Measurements from ENCODE around the gene LOXL3. TPM values are rescaled to one million over a fixed set of nuclear protein-coding genes. Genes with fewer than 3 reads are reported as not detected.

The LOXL3 gene
- total RNA-seq, 1 donor from 2014 or later = 2.3 TPM

GRCh38 chr2:74569686-74570085 is 15.9 kb upstream of the LOXL3 start:
- TF ChIP-seq CTCF (IDR thresholded peaks at IDR 0.05) = no peak
- no peaks in the 10 kb centered on the region for H3K27me3 Mint-ChIP-seq
- intact Hi-C loops (cut with micrococcal nuclease) = loop anchor here (2.0 to 5.0 kb wide), 2 partner anchors 17 to 87 kb away; partner anchors contain the start of genes CCDC142 and TTC31
- no peaks in the 10 kb centered on the region for H3K9me3 Mint-ChIP-seq
- no peak overlapping the region for H3K4me3 Mint-ChIP-seq
- ChIA-PET POLR2A (interaction anchor here (0.7 to 3.2 kb wide), 2 partner anchors 41 to 141 kb away, joined by 4 to 11 read pairs; partner anchors contain the start of genes AUP1 and HTRA2), CTCF (interaction anchor here (1.9 to 3.1 kb wide), 2 partner anchors 18 to 87 kb away, joined by 4 to 16 read pairs; partner anchors contain the start of genes CCDC142 and TTC31)
- ATAC-seq (ENCODE audit: low read depth) (no peak), DNase-seq (no peak)
- H3K27ac Mint-ChIP-seq = peak overlapping the region; percentile 32
- H3K4me1 Mint-ChIP-seq = peaks cover 20% of the 10 kb centered on the region
- no peaks in the 10 kb centered on the region for H3K36me3 Mint-ChIP-seq (ENCODE audit: low read depth)

GRCh38 chr2:74567881-74568280 is 14.1 kb upstream of the LOXL3 start:
- no peak for TF ChIP-seq CTCF (IDR thresholded peaks at IDR 0.05)
- no peaks in the 10 kb centered on the region for H3K36me3 Mint-ChIP-seq (ENCODE audit: low read depth)
- no peak overlapping the region for H3K27ac Mint-ChIP-seq
- intact Hi-C loops (cut with micrococcal nuclease) = no loop called here
- POLR2A ChIA-PET = interaction anchor here (1.0 to 1.4 kb wide), 3 partner anchors 37 to 64 kb away, joined by 3 read pairs; partner anchors contain the start of genes AUP1 and HTRA2
- ATAC-seq (ENCODE audit: low read depth) (no peak), DNase-seq (no peak)
- CTCF ChIA-PET = interaction anchor here (2.3 kb wide), 1 partner anchor 18 kb away, joined by 12 read pairs; no protein-coding TSS in a partner anchor
- peaks cover 5% of the 10 kb centered on the region for H3K4me1 Mint-ChIP-seq
- no peaks in the 10 kb centered on the region for H3K27me3 Mint-ChIP-seq
- H3K4me3 Mint-ChIP-seq = no peak overlapping the region
- H3K9me3 Mint-ChIP-seq = no peaks in the 10 kb centered on the region

- Mint-ChIP-seq H3K4me3 (no peak overlapping the region), H3K27ac (no peak overlapping the region), H3K27me3 (no peaks in the 10 kb centered on the region), H3K9me3 (no peaks in the 10 kb centered on the region), H3K4me1 (peaks cover 5% of the 10 kb centered on the region), H3K36me3 (ENCODE audit: low read depth) (no peaks in the 10 kb centered on the region)
- TF ChIP-seq CTCF (IDR thresholded peaks at IDR 0.05) = no peak
- ChIA-PET POLR2A (interaction anchor here (1.1 to 1.4 kb wide), 3 partner anchors 17 to 63 kb away, joined by 3 to 5 read pairs (median 3); partner anchors contain the start of genes AUP1 and HTRA2), CTCF (interaction anchor here (2.3 kb wide), 1 partner anchor 20 kb away, joined by 12 read pairs; no protein-coding TSS in a partner anchor)
- intact Hi-C loops (cut with micrococcal nuclease) = no loop called here
- DNase-seq = no peak
- no peak for ATAC-seq (ENCODE audit: low read depth)
Observed at GRCh38 chr2:74566754-74567085, 13.0 kb upstream of the LOXL3 start.

GRCh38 chr2:74566076-74566753 is 12.5 kb upstream of the LOXL3 start:
- no peak for ATAC-seq (ENCODE audit: low read depth)
- intact Hi-C loops (cut with micrococcal nuclease) = no loop called here
- no peak overlapping the region for H3K27ac Mint-ChIP-seq
- no peak for TF ChIP-seq CTCF (IDR thresholded peaks at IDR 0.05)
- no peaks in the 10 kb centered on the region for H3K36me3 Mint-ChIP-seq (ENCODE audit: low read depth)
- POLR2A ChIA-PET = interaction anchor here (1.1 to 1.4 kb wide), 2 partner anchors 16 to 37 kb away, joined by 3 to 5 read pairs; partner anchors contain the start of genes AUP1 and HTRA2
- H3K4me3 Mint-ChIP-seq = no peak overlapping the region
- peaks cover 5% of the 10 kb centered on the region for H3K4me1 Mint-ChIP-seq
- no peak for DNase-seq
- H3K27me3 Mint-ChIP-seq = no peaks in the 10 kb centered on the region
- CTCF ChIA-PET = interaction anchor here (2.3 kb wide), 1 partner anchor 20 kb away, joined by 12 read pairs; no protein-coding TSS in a partner anchor
- no peaks in the 10 kb centered on the region for H3K9me3 Mint-ChIP-seq

GRCh38 chr2:74564222-74564621 is 10.5 kb upstream of the LOXL3 start:
- CTCF ChIA-PET = interaction anchor here (0.6 kb wide), 1 partner anchor 23 kb away, joined by 3 read pairs; no protein-coding TSS in a partner anchor
- TF ChIP-seq CTCF (IDR thresholded peaks at IDR 0.05) = no peak
- Mint-ChIP-seq H3K27ac (no peak overlapping the region), H3K27me3 (no peaks in the 10 kb centered on the region), H3K9me3 (no peaks in the 10 kb centered on the region), H3K4me3 (no peak overlapping the region), H3K36me3 (ENCODE audit: low read depth) (no peaks in the 10 kb centered on the region), H3K4me1 (peaks cover 3% of the 10 kb centered on the region)
- POLR2A ChIA-PET = no interaction called here
- intact Hi-C loops (cut with micrococcal nuclease) = no loop called here
- DNase-seq (no peak), ATAC-seq (ENCODE audit: low read depth) (no peak)

Data from activated B cell treated with CpG ODN at 0.5 μM for 24 hours (primary cell).